Measurements from ENCODE around the gene HMX1.

Gene HMX1

GRCh38 chr4:8872402-8873291 lies 1.0 kb upstream of the HMX1 start:
- DNase-seq (ENCODE audit: low read depth, low spot score) = no peak
- H3K4me3 ChIP-seq (ENCODE audit: low read length) = no peak overlapping the region

DNA sequence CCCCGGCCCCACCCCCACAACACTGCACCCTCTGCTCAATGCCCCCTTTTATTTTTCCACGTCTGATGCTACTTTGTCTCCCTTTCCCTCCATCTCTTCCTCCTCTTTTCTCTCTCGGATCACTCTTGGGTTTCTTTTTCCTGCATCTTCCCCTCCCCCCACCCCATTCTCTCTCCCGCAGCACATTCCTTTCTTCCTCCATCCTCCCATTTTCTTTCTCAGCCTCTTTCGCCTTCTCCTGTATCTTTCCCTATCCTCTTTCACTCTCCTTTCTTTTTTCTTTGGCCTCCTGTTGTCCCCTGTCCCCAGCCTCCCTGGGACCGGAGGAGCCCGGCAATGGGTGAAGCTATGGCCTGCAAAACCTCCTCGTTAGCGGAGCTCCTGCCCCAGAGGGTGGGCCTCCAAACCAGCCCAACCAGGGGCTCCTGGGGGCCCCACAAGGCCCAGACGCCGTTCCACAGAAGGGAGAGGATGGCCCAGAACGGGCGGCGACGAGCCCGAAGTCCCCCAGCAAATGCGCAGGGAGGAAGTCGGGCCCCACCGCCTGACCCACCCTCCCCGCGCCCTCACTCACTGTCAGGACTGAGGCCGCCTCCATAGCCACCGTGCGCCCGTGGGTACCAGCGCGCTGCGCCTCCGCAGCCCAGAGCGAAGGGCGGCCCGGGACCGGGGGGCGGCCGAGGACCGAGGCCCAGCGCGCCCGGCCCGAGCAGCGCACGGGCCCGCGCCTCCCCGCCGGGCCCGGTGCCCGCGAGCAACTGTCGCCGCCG lies 807 bp downstream of the HMX1 start:
- DNase-seq (ENCODE audit: low read depth, low spot score) = no peak
- no peak overlapping the region for H3K4me3 ChIP-seq (ENCODE audit: low read length)

DNA sequence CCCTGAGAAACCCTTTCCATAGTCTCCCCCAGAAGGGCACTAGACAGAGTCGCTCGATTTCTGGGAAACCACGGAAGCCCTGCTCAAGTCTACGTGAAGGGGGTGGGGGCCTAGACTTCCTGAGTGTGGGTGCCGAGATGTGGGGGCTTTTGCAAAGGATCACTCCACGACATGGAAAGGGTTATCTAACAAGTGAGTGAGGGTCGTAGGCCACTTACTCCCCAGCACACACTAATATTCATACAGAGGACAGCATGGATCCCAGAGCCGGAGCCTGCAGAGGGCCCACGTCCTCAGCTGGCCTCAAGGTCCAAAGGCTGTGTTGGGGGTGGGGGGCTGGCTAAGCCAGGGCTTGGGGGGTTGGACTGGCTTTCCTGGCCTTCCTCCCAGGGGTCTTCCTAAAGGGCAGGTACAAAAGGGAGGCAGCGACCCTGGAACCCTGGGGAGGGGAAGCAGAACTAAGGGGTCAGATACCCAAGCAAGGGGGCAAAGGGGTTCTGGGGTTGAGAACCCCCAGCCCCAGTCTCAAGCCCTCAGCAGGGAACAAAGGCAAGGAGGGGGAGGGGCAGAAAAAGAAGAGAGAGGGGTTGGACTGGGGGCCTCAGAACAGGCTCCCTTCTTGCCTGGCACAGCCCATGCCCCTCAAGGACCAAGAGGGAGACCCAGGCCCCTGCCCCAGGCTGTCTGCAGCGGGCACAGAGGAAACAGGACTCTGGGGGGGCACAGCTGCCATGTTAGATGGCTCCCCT lies 1.6 kb downstream of the HMX1 start:
- no peak for DNase-seq (ENCODE audit: low read depth, low spot score)
- no peak overlapping the region for H3K4me3 ChIP-seq (ENCODE audit: low read length)

GRCh38 chr4:8869002-8869897 lies 2.4 kb downstream of the HMX1 start:
- DNase-seq (ENCODE audit: low read depth, low spot score) = no peak

GRCh38 chr4:8868321-8869001 lies 3.2 kb downstream of the HMX1 start:
- DNase-seq (ENCODE audit: low read depth, low spot score) = no peak
- no peak overlapping the region for H3K4me3 ChIP-seq (ENCODE audit: low read length)

More at GRCh38 chr4:8869002-8869897, 2.4 kb downstream of the HMX1 start:
- H3K4me3 ChIP-seq (ENCODE audit: low read length) = no peak overlapping the region

DNA sequence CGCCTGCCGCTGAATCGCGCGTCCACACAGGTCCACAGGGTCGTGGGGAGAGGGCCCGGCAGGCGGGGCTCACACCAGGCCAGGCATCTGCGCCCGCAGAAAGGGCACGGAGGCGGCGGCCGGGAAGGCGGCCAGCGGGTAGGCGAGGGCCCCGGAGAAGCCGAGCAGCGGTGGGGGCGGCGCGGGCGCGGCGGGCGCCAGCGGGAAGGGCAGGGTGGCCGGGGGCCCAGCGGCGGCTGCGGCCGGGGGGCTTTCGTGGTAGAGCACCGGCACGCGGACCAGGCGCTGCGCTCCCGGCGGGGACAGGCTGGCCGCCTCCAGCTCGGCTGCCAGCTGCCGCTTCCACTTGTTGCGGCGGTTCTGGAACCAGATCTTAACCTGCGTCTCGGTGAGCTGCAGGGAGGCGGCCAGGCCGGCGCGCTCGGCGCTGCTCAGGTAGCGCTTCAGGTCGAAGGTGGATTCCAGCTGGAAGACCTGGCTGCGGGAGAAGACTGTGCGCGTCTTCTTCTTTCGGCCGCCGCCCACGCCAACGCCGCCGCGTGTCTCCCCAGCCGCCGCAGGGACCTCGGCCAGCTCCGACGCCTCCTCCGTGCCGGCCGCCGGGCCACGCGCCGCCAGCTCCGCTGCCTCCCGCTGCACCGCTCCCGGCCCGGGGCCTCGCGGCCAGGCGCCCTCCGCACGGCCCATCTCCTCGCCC lies 3.9 kb downstream of the HMX1 start:
- H3K4me3 ChIP-seq (ENCODE audit: low read length) = no peak overlapping the region
- no peak for DNase-seq (ENCODE audit: low read depth, low spot score)

DNA sequence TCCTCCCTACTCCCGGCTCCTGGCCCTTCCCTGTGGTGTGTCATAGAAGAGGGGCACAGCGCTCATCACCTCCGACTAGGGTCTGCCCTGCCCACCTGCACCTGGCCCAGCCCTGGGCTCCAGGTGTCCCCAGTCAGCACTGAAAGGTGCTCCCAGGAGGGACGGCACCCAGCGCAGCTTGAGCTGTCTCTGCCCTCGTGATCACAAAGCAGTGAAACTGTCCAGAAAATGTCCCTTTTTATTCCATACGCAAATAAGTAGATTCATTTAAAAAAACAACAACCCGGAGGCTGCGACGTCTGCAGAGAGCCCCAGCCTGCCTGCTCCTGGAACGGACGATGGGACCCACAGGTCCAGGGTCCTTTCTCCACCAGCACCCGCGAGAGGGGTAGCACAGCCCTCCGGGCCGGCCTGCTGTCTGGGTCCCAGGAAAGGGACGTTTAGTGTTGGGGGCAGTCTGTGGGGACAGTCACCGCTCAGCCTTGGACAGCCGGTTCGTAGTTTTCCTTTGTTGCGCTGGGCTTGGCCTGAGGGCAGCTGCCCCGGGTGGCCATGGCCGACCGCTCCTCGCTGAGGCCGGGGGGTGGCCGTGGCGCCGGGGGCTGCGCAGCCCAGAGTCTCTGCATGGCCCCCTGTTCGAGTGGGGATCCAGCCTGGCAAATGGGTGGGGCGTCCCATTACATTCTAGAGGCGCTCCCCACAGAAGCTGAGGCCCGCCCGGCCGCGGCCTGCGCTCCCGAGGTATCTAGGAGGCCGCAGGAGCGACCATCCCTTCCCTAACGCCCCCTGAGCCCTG lies 4.6 kb downstream of the HMX1 start:
- DNase-seq (ENCODE audit: low read depth, low spot score) = no peak
- no peak overlapping the region for H3K4me3 ChIP-seq (ENCODE audit: low read length)

GRCh38 chr4:8866421-8866820 lies 5.2 kb downstream of the HMX1 start:
- DNase-seq (ENCODE audit: low read depth, low spot score) = no peak
- no peak overlapping the region for H3K4me3 ChIP-seq (ENCODE audit: low read length)

GRCh38 chr4:8865681-8866310 lies 5.8 kb downstream of the HMX1 start:
- no peak overlapping the region for H3K4me3 ChIP-seq (ENCODE audit: low read length)
- DNase-seq (ENCODE audit: low read depth, low spot score) = no peak

DNA sequence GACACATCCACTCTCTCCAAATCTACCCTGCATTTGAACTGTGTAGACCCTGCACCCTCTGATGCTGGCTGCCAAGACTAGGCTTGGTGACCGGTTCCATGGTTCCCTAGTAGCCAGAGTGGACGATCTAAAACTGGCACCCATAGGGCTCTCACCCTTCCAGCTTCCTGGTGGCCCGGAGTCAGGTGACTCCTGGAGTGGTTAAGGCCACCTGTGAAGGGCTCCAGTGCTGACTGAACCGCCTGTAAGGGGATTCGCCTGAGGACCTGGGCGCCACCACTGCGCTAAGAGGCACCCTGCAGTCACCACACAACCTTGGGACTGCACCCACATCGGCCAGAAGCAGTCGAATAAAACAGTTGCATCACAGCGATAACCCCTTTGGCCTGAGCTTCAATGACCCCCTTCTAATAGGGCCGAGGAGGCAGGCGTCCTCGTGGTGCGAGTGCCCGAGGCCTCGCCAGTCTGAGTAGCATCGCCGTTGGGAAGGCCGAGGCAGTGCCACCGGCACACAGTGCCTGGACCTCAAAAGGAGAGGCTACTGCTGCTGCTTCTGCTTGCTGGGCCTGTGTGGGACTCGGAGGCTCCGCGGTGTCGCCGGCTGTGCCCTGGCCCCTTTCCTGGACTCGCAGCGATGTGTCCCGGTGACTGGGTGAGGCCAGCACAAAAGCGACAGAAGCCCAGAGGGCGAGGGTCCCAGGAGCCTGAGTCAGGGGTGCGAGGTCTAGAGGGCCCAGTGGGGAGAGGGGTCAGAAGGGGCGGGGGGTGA lies 6.5 kb downstream of the HMX1 start:
- no peak overlapping the region for H3K4me3 ChIP-seq (ENCODE audit: low read length)
- no peak for DNase-seq (ENCODE audit: low read depth, low spot score)

DNA sequence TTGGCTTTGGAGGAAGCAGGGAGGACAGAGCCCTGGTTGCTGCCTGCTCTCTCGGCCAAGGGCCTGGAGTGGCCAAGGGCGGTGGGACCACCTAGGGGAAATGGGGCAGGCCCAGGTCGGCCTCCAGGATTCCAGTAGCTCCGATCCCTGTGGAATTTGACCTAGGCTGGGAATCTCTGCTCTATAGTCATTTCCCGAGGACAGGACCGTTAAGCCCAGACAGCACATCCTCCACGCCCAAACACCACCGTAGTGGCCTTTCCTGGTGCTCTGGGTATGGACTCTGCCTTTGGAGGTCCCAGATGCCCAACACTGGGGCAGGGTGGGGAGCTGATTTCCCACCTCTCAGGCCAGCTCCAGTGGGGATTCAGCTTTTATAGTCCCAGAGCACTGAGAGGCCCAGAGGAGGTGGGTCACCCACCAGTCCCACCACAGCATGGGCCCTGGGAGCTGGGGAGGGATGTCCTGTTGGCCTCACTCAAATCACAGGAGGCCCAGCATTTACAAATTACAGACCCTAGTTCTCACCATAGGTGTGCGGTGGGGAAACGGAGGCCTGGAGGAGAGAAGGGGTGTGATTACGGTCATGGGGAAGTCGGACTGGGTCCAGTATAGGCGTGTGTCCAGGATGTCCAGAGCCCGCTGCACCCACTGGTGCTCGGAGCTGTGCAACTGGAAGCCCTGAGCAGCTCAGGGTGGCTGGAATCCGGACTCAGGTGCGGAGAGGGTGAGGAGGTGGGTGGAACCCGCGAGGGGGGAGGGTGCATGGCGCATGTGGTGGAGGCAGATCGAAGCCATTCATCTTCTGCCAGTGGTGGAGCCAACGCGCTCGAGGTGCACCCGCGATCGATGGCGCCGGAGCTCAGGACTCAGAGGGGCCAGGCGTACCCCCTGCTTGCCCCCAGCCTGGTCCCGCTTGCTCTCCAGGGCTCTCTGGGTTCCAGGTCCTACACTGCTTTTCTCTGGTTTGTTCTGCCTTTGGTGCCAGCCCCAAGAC lies 7.7 kb downstream of the HMX1 start:
- H3K4me3 ChIP-seq (ENCODE audit: low read length) = no peak overlapping the region
- DNase-seq (ENCODE audit: low read depth, low spot score) = no peak

- DNase-seq (ENCODE audit: low read depth, low spot score) = no peak
Observed at GRCh38 chr4:8862800-8863685, 8.6 kb downstream of the HMX1 start.

DNA sequence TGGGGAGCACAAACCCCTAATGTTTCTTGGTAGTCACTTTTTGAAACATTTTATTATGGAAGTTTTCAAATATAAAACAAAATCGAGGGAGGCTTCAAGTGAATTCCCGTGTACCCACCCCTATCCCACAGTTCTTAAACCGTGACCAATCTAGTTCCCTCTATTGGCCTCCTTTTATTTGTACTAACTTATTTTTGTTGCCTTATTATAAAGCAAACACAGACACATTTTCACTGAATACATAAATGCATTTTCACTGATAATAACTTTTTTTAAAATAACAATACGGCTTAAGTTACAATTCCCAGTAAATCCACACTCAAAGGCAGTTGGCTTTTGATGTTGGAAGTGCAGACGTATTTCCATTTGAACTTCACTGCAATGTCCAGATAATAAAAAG lies 9.3 kb downstream of the HMX1 start:
- no peak overlapping the region for H3K4me3 ChIP-seq (ENCODE audit: low read length)
- no peak for DNase-seq (ENCODE audit: low read depth, low spot score)

More at GRCh38 chr4:8862800-8863685, 8.6 kb downstream of the HMX1 start:
- no peak overlapping the region for H3K4me3 ChIP-seq (ENCODE audit: low read length)

All from Jurkat, Clone E6-1 (cell line).